Hepatocyte (in vitro differentiated cells): ENCODE results near the gene OBSCN. TPM values are rescaled to one million over a fixed set of nuclear protein-coding genes. Genes with fewer than 3 reads are reported as not detected.

Source experiments
- DNase-seq: peaks from one replicate; pipeline ENCODE4 v3.0.0-alpha.2; 2016; ENCODE audit warnings: low spot score
- H2AFZ ChIP-seq: fragments of 200-600 bp; sonication (generic); 2 replicates; pipeline ENCODE4 v1.6.0; 2016; ENCODE audit warnings: antibody characterized with exemption, mild to moderate bottlenecking
- H3K27ac ChIP-seq: fragments of 200-600 bp; sonication (generic); 2 replicates; pipeline ENCODE4 v1.5.1; 2016; ENCODE audit warnings: mild to moderate bottlenecking
- H3K27me3 ChIP-seq: fragments of 200-600 bp; sonication (generic); 2 replicates; pipeline ENCODE4 v1.6.1; 2016
- H3K36me3 ChIP-seq: fragments of 200-600 bp; sonication (generic); replicated peaks from 2 replicates; pipeline ENCODE4 v1.5.1; 2016; ENCODE audit warnings: low read depth; ENCODE audit not compliant: insufficient read depth
- H3K4me1 ChIP-seq: fragments of 200-600 bp; sonication (generic); 2 replicates; pipeline ENCODE4 v1.5.1; 2016; ENCODE audit warnings: mild to moderate bottlenecking, moderate library complexity; ENCODE audit not compliant: insufficient read depth
- H3K4me2 ChIP-seq: fragments of 200-600 bp; sonication (generic); 2 replicates; pipeline ENCODE4 v1.6.0; 2016
- H3K4me3 ChIP-seq: fragments of 200-600 bp; sonication (generic); 2 replicates; pipeline ENCODE4 v1.5.1; 2016; ENCODE audit warnings: mild to moderate bottlenecking
- H3K79me2 ChIP-seq: fragments of 200-600 bp; sonication (generic); 2 replicates; pipeline ENCODE4 v1.6.0; 2017; ENCODE audit warnings: mild to moderate bottlenecking
- H3K9me2 ChIP-seq: fragments of 200-600 bp; sonication (generic); replicated peaks from 2 replicates; pipeline ENCODE4 v1.6.0; 2017; ENCODE audit warnings: mild to moderate bottlenecking; ENCODE audit not compliant: insufficient read depth
- H3K9me3 ChIP-seq: fragments of 200-600 bp; sonication (generic); 2 replicates; pipeline ENCODE4 v1.5.1; 2016; ENCODE audit warnings: low read depth, mild to moderate bottlenecking
- H4K20me1 ChIP-seq: fragments of 200-600 bp; sonication (generic); 2 replicates; pipeline ENCODE4 v1.6.0; 2016; ENCODE audit warnings: mild to moderate bottlenecking; ENCODE audit not compliant: insufficient read depth, poor library complexity, severe bottlenecking
- CTCF ChIP-seq: fragments of 200-600 bp; sonication (generic); IDR thresholded peaks from 2 replicates; pipeline ENCODE4 v1.5.1; 2016; ENCODE audit warnings: antibody characterized with exemption, mild to moderate bottlenecking; ENCODE audit not compliant: poor library complexity
- EZH2 ChIP-seq: fragments of 200-600 bp; sonication (generic); IDR thresholded peaks from 2 replicates; pipeline ENCODE4 v1.6.1; 2016; ENCODE audit warnings: antibody characterized with exemption, mild to moderate bottlenecking, borderline replicate concordance
- EZH2phosphoT487 ChIP-seq: fragments of 200-600 bp; sonication (generic); IDR thresholded peaks from one replicate; pipeline ENCODE4 v1.6.1; 2018; ENCODE audit warnings: antibody characterized with exemption, mild to moderate bottlenecking, low read depth, moderate library complexity; ENCODE audit not compliant: unreplicated experiment, severe bottlenecking
- WGBS: methylation state at CpG from one replicate; pipeline ENCODE4 v1.1.6; 2016; ENCODE audit warnings: low lambda C conversion rate; ENCODE audit errors: missing lambda C conversion rate; 5-methylcytosine and 5-hydroxymethylcytosine counted together
- polyA plus RNA-seq: library from polyadenylated mRNA; unstranded; fragments of >200 nt; fragmentation: Nextera tagmentation; extraction: Ambion mirVana; gene quantifications from 2 replicates; pipeline ENCODE4 v1.2.1, GENCODE V29; 2016
- total RNA-seq: library from RNA; depleted of rRNA; stranded (reverse); fragments of >200 nt; gene quantifications from 2 replicates; pipeline ENCODE4 v1.2.3, GENCODE V29; 2014

The OBSCN gene
- total and polyA plus RNA-seq, 2 experiments from 2014 or later, result 15.0 to 22.4 TPM

GRCh38 chr1:228190182-228190581 lies 17.7 kb upstream of the OBSCN start:
- Histone ChIP-seq H3K36me3 (no peaks in the 10 kb centered on the region), H3K4me1 (no peaks in the 10 kb centered on the region), H3K4me2 (no peak overlapping the region), H4K20me1 (no peaks in the 10 kb centered on the region), H3K27ac (no peak overlapping the region), H3K4me3 (no peak overlapping the region), H3K9me2 (no peaks in the 10 kb centered on the region), H2AFZ (no peak overlapping the region), H3K79me2 (no peaks in the 10 kb centered on the region), H3K27me3 (no peaks in the 10 kb centered on the region), H3K9me3 (peaks cover 8% of the 10 kb centered on the region)
- no peak for DNase-seq
- 84% methylated on average over 14 of the region's 14 CpGs for WGBS
- TF ChIP-seq CTCF, result no peak
- TF ChIP-seq EZH2, result no peak
- no peak for TF ChIP-seq EZH2phosphoT487

- H3K9me3 ChIP-seq, result peaks cover 8% of the 10 kb centered on the region
- H3K4me2 ChIP-seq, result no peak overlapping the region
- no peaks in the 10 kb centered on the region for H3K79me2 ChIP-seq
- no peak overlapping the region for H3K4me3 ChIP-seq
- TF ChIP-seq EZH2phosphoT487 (no peak), CTCF (no peak), EZH2 (no peak)
- H3K36me3 ChIP-seq, result no peaks in the 10 kb centered on the region
- no peaks in the 10 kb centered on the region for H4K20me1 ChIP-seq
- H3K4me1 ChIP-seq, result no peaks in the 10 kb centered on the region
- no peak overlapping the region for H2AFZ ChIP-seq
- H3K27ac ChIP-seq, result no peak overlapping the region
- DNase-seq, result no peak
- no peaks in the 10 kb centered on the region for H3K9me2 ChIP-seq
- 92% methylated on average over 5 of the region's 5 CpGs for WGBS
- no peaks in the 10 kb centered on the region for H3K27me3 ChIP-seq
Measured at GRCh38 chr1:228190778-228191177, 17.1 kb upstream of the OBSCN start.

GRCh38 chr1:228194436-228194835 lies 13.4 kb upstream of the OBSCN start:
- 84% methylated on average over 3 of the region's 3 CpGs for WGBS
- Histone ChIP-seq H3K4me2 (no peak overlapping the region), H3K9me2 (no peaks in the 10 kb centered on the region), H2AFZ (no peak overlapping the region), H3K9me3 (peaks cover 10% of the 10 kb centered on the region), H3K4me3 (no peak overlapping the region), H3K27ac (no peak overlapping the region), H3K36me3 (no peaks in the 10 kb centered on the region), H3K79me2 (no peaks in the 10 kb centered on the region), H4K20me1 (no peaks in the 10 kb centered on the region), H3K27me3 (no peaks in the 10 kb centered on the region), H3K4me1 (no peaks in the 10 kb centered on the region)
- no peak for DNase-seq
- TF ChIP-seq CTCF, result no peak
- TF ChIP-seq EZH2phosphoT487, result no peak
- no peak for TF ChIP-seq EZH2
